ENCODE results near the gene USP22.

Gene USP22

GRCh38 chr17:21044971-21045370 is 2.2 kb upstream of the USP22 start:
- H2AFZ ChIP-seq (ENCODE audit: low read length) = no peak overlapping the region

GRCh38 chr17:21043296-21044232 is 753 bp upstream of the USP22 start:
- Histone ChIP-seq H3K9me2 (replicated peaks; ENCODE audit: insufficient read depth, low read length) (no peaks in the 10 kb centered on the region), H3K9ac (ENCODE audit: low read length) (peak overlapping the region; percentile 97), H3K27me3 (replicated peaks; ENCODE audit: insufficient read depth, low read length) (no peaks in the 10 kb centered on the region), H3K36me3 (replicated peaks; ENCODE audit: insufficient read depth, low read length) (no peaks in the 10 kb centered on the region), H3K4me2 (ENCODE audit: low read depth, low read length) (peak overlapping the region; percentile 83), H3K79me2 (ENCODE audit: low read length) (peaks cover 39% of the 10 kb centered on the region), H3K27ac (ENCODE audit: low read length) (peak overlapping the region; percentile 99), H3F3A (ENCODE audit: insufficient read depth, low read length) (peaks cover 20% of the 10 kb centered on the region), H4K20me1 (ENCODE audit: insufficient read depth, low read length) (peaks cover 13% of the 10 kb centered on the region; the same call in 1 of the 2 replicates), H3K9me3 (replicated peaks; ENCODE audit: insufficient read depth, low read length) (no peaks in the 10 kb centered on the region), H2AFZ (ENCODE audit: low read length) (peak overlapping the region; percentile 84), H3K4me3 (ENCODE audit: low read length) (peak overlapping the region; percentile 78), H3K4me1 (ENCODE audit: low read length) (peaks cover 16% of the 10 kb centered on the region)
- peak; percentile 91 for TF ChIP-seq CTCF (IDR thresholded peaks at IDR 0.05; ENCODE audit: low read length)
- no peak for TF ChIP-seq EZH2 (optimal IDR thresholded peaks at IDR 0.05; ENCODE audit: low read depth, low read length)
- DNase-seq = peak; percentile 98

More at GRCh38 chr17:21044971-21045370, 2.2 kb upstream of the USP22 start:
- H3K9me3 ChIP-seq (replicated peaks; ENCODE audit: insufficient read depth, low read length) = no peaks in the 10 kb centered on the region
- peaks cover 10% of the 10 kb centered on the region for H3K4me1 ChIP-seq (ENCODE audit: low read length)
- DNase-seq = no peak
- no peak overlapping the region for H3K4me3 ChIP-seq (ENCODE audit: low read length)
- no peak overlapping the region for H3K4me2 ChIP-seq (ENCODE audit: low read depth, low read length)
- no peak for TF ChIP-seq EZH2 (optimal IDR thresholded peaks at IDR 0.05; ENCODE audit: low read depth, low read length)
- no peak for TF ChIP-seq CTCF (IDR thresholded peaks at IDR 0.05; ENCODE audit: low read length)
- TF ChIP-seq EZH2phosphoT487 (IDR thresholded peaks at IDR 0.05; ENCODE audit: low read length) = no peak
- H3K36me3 ChIP-seq (replicated peaks; ENCODE audit: insufficient read depth, low read length) = no peaks in the 10 kb centered on the region
- H3F3A ChIP-seq (ENCODE audit: insufficient read depth, low read length) = peaks cover 20% of the 10 kb centered on the region
- H3K9ac ChIP-seq (ENCODE audit: low read length) = no peak overlapping the region
- peaks cover 25% of the 10 kb centered on the region for H3K79me2 ChIP-seq (ENCODE audit: low read length)
- H3K9me2 ChIP-seq (replicated peaks; ENCODE audit: insufficient read depth, low read length) = no peaks in the 10 kb centered on the region
- H4K20me1 ChIP-seq (ENCODE audit: insufficient read depth, low read length) = peaks cover 7% of the 10 kb centered on the region; the same call in 1 of the 2 replicates
- H3K27ac ChIP-seq (ENCODE audit: low read length) = no peak overlapping the region
- no peaks in the 10 kb centered on the region for H3K27me3 ChIP-seq (replicated peaks; ENCODE audit: insufficient read depth, low read length)

DNA sequence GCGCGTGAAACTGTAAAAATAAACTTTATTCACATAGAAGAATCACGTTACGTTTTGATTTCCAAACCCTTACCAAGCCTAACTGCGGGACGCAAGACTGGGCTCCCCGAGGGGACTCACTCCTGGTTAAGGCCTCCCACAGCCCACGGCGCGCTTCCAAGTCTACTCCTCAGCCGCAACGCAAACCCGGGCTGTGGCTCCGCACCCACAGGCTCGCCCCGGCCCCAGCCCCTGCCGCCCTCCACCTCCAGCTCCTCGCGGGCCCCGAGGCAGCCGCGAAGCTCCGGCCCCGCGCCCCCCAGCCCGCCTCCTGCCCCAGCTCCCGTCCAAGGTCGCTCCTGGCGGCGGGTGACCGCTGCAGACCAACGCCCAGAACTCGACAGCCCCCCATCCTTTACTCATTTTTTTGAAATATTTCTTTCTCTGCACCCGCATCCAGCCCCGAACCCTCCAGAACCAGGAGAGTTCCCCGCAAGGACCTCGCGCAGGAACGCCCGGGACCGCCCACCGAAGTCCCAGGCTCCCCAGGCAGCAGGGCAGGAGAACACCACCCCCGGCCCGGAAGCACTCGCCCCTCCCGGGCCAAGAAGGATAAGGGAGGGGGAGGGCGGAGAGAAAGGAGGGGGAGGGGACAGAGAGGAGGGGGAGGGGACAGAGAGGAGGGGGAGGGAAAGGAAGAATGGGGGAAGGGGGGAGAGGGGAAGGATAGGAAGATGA is 912 bp downstream of the USP22 start:
- Histone ChIP-seq H3K4me1 (ENCODE audit: low read length) (peaks cover 25% of the 10 kb centered on the region), H3K9me3 (replicated peaks; ENCODE audit: insufficient read depth, low read length) (no peaks in the 10 kb centered on the region), H3K4me2 (ENCODE audit: low read depth, low read length) (peak overlapping the region; percentile 77), H3K79me2 (ENCODE audit: low read length) (peaks cover 56% of the 10 kb centered on the region), H3K27me3 (replicated peaks; ENCODE audit: insufficient read depth, low read length) (no peaks in the 10 kb centered on the region), H3F3A (ENCODE audit: insufficient read depth, low read length) (peaks cover 23% of the 10 kb centered on the region), H3K27ac (ENCODE audit: low read length) (peak overlapping the region; percentile 95), H3K9ac (ENCODE audit: low read length) (peak overlapping the region; percentile 93), H3K9me2 (replicated peaks; ENCODE audit: insufficient read depth, low read length) (no peaks in the 10 kb centered on the region), H2AFZ (ENCODE audit: low read length) (no peak overlapping the region), H3K4me3 (ENCODE audit: low read length) (peak overlapping the region; percentile 80), H3K36me3 (replicated peaks; ENCODE audit: insufficient read depth, low read length) (no peaks in the 10 kb centered on the region), H4K20me1 (ENCODE audit: insufficient read depth, low read length) (peaks cover 16% of the 10 kb centered on the region; the same call in 1 of the 2 replicates)
- TF ChIP-seq EZH2 (optimal IDR thresholded peaks at IDR 0.05; ENCODE audit: low read depth, low read length) (no peak), CTCF (IDR thresholded peaks at IDR 0.05; ENCODE audit: low read length) (no peak), EZH2phosphoT487 (IDR thresholded peaks at IDR 0.05; ENCODE audit: low read length) (no peak)
- peak; percentile 75 for DNase-seq
